H7 (cell line): Measurements from ENCODE around the gene HERC2. TPM values are rescaled to one million over a fixed set of nuclear protein-coding genes. Genes with fewer than 3 reads are reported as not detected.
A peak's percentile ranks its signal among the peaks of the same experiment; 100 is the strongest.
"Not testable (repeated sequence)": the region's sequence is repeated elsewhere in the genome, so short reads cannot be mapped to it uniquely, and the experiment has no call there.

Experiments
- DNase-seq: peaks from one replicate; pipeline ENCODE4 v3.0.0; 2012
- H3K27me3 ChIP-seq: 2 replicates; pipeline ENCODE4 v1.6.0; 2011; ENCODE audit warnings: mild to moderate bottlenecking, low read length; ENCODE audit not compliant: control insufficient read depth, insufficient read depth
- H3K36me3 ChIP-seq: replicated peaks from 2 replicates; pipeline ENCODE4 v1.5.1; 2011; ENCODE audit warnings: low read length; ENCODE audit not compliant: control insufficient read depth, insufficient read depth
- H3K4me3 ChIP-seq: 2 replicates; pipeline ENCODE4 v1.5.1; 2011; ENCODE audit warnings: low read depth, mild to moderate bottlenecking, control low read depth, low read length, moderate library complexity; ENCODE audit not compliant: insufficient read depth
- total RNA-seq: library from RNA; depleted of rRNA; stranded (reverse); fragments of >200 nt; shearing (Covaris generic); gene quantifications from 2 replicates; pipeline ENCODE4 v1.2.3, GENCODE V29; 2014

HERC2 gene
- total RNA-seq, 1 experiment from 2014 or later: 33.2 TPM

GRCh38 chr15:28129231-28129848, 192.6 kb downstream of the HERC2 start:
- H3K27me3 ChIP-seq: no peaks in the 10 kb centered on the region
- no peak for DNase-seq
- H3K4me3 ChIP-seq: no peak overlapping the region
- H3K36me3 ChIP-seq: peaks cover 6% of the 10 kb centered on the region

DNA sequence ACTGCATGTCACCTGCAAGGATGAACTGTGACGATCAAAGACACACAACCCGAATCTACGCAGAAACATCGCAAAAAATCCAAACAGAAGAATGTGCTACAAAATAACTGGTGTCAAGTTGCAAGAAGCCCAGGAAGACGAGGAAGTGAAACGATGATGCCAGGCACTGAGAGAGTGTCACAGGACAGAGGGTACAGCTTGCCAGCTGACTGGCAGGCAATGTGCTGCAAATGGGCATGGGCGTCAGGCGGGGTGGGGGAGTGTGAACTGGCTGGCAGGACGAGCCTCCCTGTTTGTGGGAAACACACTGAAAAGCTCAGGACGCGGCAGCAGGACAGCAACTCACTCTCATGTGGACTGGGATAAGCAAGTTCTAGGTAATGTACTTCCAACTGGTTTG, 193.9 kb downstream of the HERC2 start:
- peaks cover 6% of the 10 kb centered on the region for H3K36me3 ChIP-seq
- H3K27me3 ChIP-seq: no peaks in the 10 kb centered on the region
- H3K4me3 ChIP-seq: no peak overlapping the region
- DNase-seq: no peak

DNA sequence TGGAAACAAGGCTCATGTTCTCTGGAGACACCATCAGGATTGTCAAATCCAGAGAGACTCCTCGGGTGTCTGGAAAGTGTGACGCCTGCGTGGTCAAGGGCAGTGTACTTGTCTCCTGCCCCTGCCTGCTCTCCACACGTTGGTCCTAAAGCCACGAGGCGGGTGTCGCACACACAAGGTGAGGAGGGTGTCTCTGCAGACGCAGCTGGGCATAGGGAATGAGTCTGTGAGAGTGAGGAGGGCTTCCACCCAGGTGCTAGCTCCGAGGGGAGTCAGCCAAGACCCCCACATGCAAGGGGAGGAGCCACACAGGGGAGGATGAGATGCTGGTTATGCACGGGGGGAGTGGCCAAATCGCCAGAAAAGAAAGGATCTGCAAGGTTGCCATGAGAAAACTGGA, 194.9 kb downstream of the HERC2 start:
- Histone ChIP-seq H3K36me3 (peaks cover 7% of the 10 kb centered on the region), H3K27me3 (no peaks in the 10 kb centered on the region), H3K4me3 (no peak overlapping the region)
- DNase-seq: no peak

DNA sequence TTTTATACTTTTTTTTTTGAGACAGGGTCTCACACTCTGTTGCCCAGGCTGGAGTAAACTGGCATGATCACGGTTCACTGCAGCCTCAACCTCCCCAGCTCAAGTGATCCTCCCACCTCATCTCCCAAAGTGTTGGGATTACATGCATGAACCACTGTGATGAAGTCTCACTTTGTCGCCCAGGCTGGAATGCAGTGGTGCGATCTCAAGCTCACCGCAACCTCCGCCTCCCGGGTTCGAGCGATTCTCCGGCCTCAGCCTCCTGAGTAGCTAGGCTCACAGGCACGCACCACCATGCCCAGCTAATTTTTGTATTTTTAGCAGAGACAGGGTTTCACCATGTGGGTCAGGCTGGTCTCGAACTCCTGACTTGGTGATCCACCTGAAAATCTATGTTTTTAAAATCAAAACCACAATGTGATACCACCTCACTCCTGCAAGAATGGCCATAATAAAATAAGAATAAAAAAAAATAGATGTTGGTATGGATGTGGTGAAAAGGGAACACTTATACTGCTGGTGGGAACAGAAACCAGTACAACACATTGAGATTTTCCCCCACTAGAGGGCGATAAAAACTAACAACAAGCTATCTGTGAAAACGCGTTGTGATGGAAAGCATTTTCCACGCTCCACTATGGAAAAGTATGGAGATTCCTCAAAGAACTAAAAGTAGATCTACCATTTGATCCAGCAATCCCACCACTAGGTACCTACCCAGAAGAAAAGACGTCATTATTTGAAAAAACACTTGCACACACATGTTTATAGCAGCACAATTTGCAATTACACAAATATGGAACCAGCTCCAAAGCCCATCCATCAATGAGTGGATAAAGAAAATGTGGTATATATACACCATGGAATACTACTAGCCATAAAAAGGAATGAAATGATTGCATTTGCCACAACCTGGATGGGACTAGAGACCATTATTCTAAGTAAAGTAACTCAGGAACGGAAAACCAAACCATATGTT, 196.0 kb downstream of the HERC2 start:
- H3K27me3 ChIP-seq: no peaks in the 10 kb centered on the region
- H3K36me3 ChIP-seq: peaks cover 6% of the 10 kb centered on the region
- no peak overlapping the region for H3K4me3 ChIP-seq
- peak; percentile 74 for DNase-seq

DNA sequence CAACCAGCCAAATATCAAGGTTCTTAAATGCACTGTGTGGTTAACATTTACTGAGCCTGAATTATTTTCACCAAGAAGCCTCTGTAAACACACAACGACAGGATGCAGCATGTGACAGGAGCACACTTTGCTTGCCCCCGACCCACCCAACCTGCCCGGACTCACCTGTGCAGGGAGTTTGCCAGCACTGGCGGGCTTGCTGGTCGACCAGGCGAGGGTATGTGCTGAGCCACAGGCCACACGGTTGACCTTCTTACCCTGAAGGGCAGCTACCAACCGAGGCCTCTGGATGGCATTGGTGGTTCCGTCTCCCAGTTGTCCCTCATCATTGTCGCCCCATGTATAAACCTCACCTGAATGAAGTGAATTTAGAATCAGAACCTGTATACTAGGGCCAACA, 197.1 kb downstream of the HERC2 start:
- H3K4me3 ChIP-seq: no peak overlapping the region
- no peaks in the 10 kb centered on the region for H3K27me3 ChIP-seq
- no peak for DNase-seq
- peaks cover 7% of the 10 kb centered on the region for H3K36me3 ChIP-seq

GRCh38 chr15:28123408-28124023, 198.5 kb downstream of the HERC2 start:
- Histone ChIP-seq H3K27me3 (no peaks in the 10 kb centered on the region), H3K4me3 (no peak overlapping the region), H3K36me3 (peaks cover 7% of the 10 kb centered on the region)
- peak; percentile 92 for DNase-seq

DNA sequence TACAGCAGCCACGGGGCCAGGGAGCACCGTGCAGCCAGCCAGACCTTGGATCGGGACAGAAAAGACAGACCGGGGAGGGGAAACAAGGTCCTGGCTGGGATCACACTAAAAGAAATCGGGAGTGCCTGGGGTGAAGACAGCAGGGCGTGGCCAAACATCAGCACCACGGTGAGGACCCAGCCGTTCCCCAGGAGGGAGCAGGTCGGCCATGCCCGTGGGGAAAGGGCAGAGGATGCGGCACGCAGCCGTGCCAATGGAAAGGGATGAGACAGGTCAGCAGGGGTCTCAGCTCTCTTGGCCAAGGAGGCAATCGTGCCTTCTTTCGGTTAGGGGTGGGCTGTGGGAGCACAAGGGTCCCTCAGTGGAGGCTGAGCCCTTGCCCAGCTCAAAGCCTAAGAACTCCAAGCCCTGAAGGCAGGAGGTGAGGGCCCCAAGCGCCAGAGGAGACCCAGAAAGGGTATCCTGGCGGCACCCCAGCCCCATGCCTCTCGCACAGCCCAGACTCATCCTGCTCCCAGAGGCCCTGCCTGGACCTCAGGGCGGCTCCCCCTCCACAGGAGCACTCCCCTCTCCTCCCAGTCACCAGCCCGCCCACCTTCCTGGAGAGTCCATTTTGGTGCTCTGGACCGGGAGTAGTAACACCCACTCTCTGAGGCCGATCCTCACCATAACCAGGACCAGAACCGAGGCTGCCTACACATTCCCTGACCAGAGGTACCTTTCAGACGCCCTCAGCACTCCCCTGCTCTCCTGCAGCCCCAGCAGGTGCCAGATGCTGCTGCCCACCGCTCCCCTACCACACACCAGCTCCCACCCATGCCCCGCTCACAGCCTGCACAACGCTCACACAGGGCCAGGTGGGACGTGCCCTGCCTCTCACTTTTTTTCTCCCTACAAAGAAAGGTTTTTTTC, 199.7 kb downstream of the HERC2 start:
- Histone ChIP-seq H3K36me3 (peaks cover 10% of the 10 kb centered on the region), H3K4me3 (no peak overlapping the region), H3K27me3 (no peaks in the 10 kb centered on the region)
- DNase-seq: no peak

GRCh38 chr15:28121577-28121976, 200.4 kb downstream of the HERC2 start:
- H3K36me3 ChIP-seq, H3K4me3 ChIP-seq, DNase-seq, H3K27me3 ChIP-seq: not testable (repeated sequence)

GRCh38 chr15:28120359-28120640, 201.7 kb downstream of the HERC2 start:
- DNase-seq: no peak
- no peaks in the 10 kb centered on the region for H3K27me3 ChIP-seq
- peaks cover 11% of the 10 kb centered on the region for H3K36me3 ChIP-seq
- no peak overlapping the region for H3K4me3 ChIP-seq

DNA sequence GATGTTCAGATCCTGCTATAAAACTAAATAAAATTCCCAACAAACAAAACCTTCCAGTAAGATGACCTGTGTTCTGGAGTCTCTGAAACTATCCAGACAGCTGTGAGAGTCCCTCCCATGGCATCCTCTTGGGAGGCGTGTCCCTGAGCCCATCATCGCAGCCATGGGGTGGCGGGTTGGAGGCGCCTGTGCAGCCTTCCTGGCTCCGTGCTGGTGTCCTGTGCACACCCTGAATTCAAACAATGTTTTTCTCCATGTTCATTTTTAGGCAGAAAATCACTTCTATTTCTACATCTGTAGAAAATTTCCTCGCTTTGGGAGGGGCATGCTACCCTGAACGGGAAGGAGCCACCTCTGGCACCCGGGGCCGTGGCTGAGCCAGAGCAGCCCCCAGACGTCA, 203.4 kb downstream of the HERC2 start:
- Histone ChIP-seq H3K4me3 (no peak overlapping the region), H3K27me3 (no peaks in the 10 kb centered on the region), H3K36me3 (peaks cover 12% of the 10 kb centered on the region)
- DNase-seq: peak; percentile 36

DNA sequence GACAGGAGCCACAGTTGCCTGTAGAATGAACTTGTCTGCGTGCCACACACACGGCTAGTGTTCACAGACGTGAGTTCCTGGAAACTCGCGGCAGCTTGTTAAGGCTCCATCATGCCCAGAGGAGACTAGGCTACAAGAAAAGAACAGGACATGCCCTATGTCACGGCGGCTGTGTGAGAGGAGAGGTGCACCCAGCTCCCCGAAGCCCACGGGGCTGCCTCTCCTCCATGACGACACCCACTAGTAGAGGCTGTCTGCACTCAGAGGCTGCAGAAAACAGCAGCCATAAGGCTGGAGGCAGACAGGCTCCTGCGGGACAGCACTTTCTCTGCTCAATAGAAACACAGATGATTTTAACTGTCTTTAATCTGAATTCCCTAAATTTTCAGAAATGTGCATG, 203.9 kb downstream of the HERC2 start:
- Histone ChIP-seq H3K36me3 (peaks cover 12% of the 10 kb centered on the region), H3K4me3 (no peak overlapping the region), H3K27me3 (no peaks in the 10 kb centered on the region)
- DNase-seq: peak; percentile 26

DNA sequence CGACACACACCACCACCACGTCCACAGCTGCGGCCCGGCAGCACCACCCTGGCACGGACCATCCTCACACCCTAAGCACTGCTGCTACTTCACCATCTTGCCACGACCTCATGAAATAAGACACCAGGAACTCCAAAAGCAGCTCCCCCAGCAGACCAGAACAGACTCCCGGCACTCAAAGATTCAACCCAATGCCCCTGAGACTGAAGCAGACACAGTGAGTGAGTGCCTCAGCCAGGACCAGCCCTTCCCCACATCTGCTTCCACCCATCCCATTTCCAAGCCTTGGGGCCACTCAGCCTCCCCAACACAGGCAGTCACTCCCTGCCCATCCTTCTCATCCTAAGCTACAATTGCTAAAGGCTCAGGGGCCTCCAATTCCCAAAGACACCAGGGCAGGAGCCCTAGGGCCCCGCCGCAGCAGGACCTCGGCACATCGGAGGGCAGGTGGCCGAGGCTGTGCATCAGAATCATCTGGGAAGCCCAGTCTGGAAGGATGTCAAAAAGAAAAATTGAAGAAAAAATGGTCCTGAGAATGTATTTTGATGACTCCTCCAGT, 204.5 kb downstream of the HERC2 start:
- Histone ChIP-seq H3K4me3 (no peak overlapping the region), H3K27me3 (no peaks in the 10 kb centered on the region)

DNA sequence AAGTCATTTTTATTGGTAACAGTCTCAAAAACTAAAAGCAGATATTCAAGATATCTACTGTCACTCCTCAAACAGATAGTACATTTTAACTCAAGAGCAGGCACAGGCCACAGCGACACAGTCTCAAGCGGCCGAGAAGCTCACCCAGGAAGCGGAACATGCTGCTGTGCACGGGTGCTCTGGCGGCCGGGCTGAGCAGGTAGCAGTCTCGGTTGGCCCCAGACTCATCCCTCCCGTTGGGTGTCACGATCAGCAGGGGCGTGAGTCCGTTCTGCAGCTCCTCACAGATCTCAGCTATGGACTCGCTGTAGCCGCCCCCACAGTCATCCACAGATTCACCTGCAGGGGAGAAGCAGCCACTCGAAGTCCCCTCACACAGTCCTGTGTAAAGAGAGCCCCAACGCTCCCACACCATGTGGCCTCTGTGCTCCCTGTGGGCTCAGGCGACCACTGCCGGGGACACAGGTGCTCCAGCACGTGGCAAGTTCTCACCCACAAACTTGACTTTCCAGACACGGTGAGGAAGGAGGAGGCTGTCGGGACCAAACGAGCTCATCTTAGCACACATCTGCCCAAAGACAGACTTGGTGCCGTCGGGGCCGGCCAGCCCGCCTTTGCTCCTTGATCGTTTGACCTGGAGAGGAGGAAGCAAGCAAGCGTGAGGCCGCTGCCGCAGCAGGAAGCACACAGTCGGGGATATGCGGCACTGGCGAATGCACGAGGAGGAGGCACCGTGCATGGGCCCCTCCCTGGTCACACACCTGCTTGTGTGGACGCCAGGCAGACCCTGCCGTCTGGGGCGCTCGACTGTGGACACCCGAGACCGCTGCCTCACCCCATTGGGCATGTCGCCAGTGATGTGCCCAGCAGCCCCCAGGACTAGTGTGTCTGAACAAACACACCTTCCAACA, 205.2 kb downstream of the HERC2 start:
- Histone ChIP-seq H3K4me3 (no peak overlapping the region), H3K36me3 (peaks cover 11% of the 10 kb centered on the region), H3K27me3 (no peaks in the 10 kb centered on the region)
- peak; percentile 42 for DNase-seq

More for the DNA sequence above, 204.5 kb downstream of the HERC2 start:
- peaks cover 12% of the 10 kb centered on the region for H3K36me3 ChIP-seq
- DNase-seq: peak; percentile 33
